Trophoblast cell (in vitro differentiated cells and primary cell): Measurements from ENCODE around the gene JMJD1C.
A peak's percentile ranks its signal among the peaks of the same experiment; 100 is the strongest.

Experiments used
- DNase-seq, 2 donors: peaks; one replicate each; pipeline ENCODE4 v3.0.0-alpha.2; 2016
- H2AFZ ChIP-seq: 2 replicates; pipeline ENCODE4 v1.6.1; 2013; ENCODE audit warnings: low read length, moderate library complexity, mild to moderate bottlenecking; ENCODE audit not compliant: insufficient read depth, poor library complexity
- H2AK5ac ChIP-seq: 2 replicates; pipeline ENCODE4 v1.6.1; 2013; ENCODE audit warnings: mild to moderate bottlenecking, low read length
- H2BK120ac ChIP-seq: 2 replicates; pipeline ENCODE4 v1.6.1; 2013; ENCODE audit warnings: low read length, mild to moderate bottlenecking, moderate library complexity; ENCODE audit not compliant: insufficient read depth, poor library complexity
- H2BK12ac ChIP-seq: 2 replicates; pipeline ENCODE4 v1.6.1; 2013; ENCODE audit warnings: mild to moderate bottlenecking, low read length, moderate library complexity
- H2BK5ac ChIP-seq: 2 replicates; pipeline ENCODE4 v1.6.1; 2013; ENCODE audit warnings: low read length, low read depth, moderate library complexity, mild to moderate bottlenecking; ENCODE audit not compliant: poor library complexity
- H3K14ac ChIP-seq: 2 replicates; pipeline ENCODE4 v1.6.1; 2013; ENCODE audit warnings: mild to moderate bottlenecking, low read length
- H3K18ac ChIP-seq: 2 replicates; pipeline ENCODE4 v1.6.1; 2013; ENCODE audit warnings: mild to moderate bottlenecking, low read length
- H3K23ac ChIP-seq: 2 replicates; pipeline ENCODE4 v1.6.1; 2013; ENCODE audit warnings: low read length
- H3K27ac ChIP-seq: 2 replicates; pipeline ENCODE4 v1.5.1; 2013; ENCODE audit warnings: low read depth, mild to moderate bottlenecking, inconsistent platforms, low read length, moderate library complexity
- H3K27me3 ChIP-seq: 2 replicates; pipeline ENCODE4 v1.6.1; 2013; ENCODE audit warnings: inconsistent platforms, mild to moderate bottlenecking, low read length, moderate library complexity; ENCODE audit not compliant: insufficient read depth
- H3K36me3 ChIP-seq, 2 experiments: 1 replicate in 1 of 2; 2 replicates in 1 of 2; pipeline ENCODE4 v1.6.1; 2013; ENCODE audit warnings: low read length in 2 of 2, mild to moderate bottlenecking in 2 of 2, moderate library complexity in 1 of 2; ENCODE audit not compliant: insufficient read depth in 2 of 2, control insufficient read depth in 1 of 2
- H3K4ac ChIP-seq: 2 replicates; pipeline ENCODE4 v1.6.1; 2013; ENCODE audit warnings: low read depth, mild to moderate bottlenecking, low read length, moderate library complexity
- H3K4me1 ChIP-seq, 2 experiments: 1 replicate in 1 of 2; 2 replicates in 1 of 2; pipeline ENCODE4 v1.6.1; 2013; ENCODE audit warnings: low read length in 2 of 2, mild to moderate bottlenecking in 2 of 2, moderate library complexity in 1 of 2; ENCODE audit not compliant: insufficient read depth in 2 of 2, control insufficient read depth in 1 of 2
- H3K4me2 ChIP-seq: 2 replicates; pipeline ENCODE4 v1.6.1; 2013; ENCODE audit warnings: inconsistent platforms, mild to moderate bottlenecking, low read length, moderate library complexity
- H3K4me3 ChIP-seq: 2 replicates; pipeline ENCODE4 v1.5.1; 2013; ENCODE audit warnings: mild to moderate bottlenecking, low read depth, low read length, inconsistent platforms
- H3K79me1 ChIP-seq: one replicate; pipeline ENCODE4 v1.6.1; 2013; ENCODE audit warnings: low read length
- H3K79me2 ChIP-seq: 2 replicates; pipeline ENCODE4 v1.6.1; 2013; ENCODE audit warnings: low read length, mild to moderate bottlenecking; ENCODE audit not compliant: control insufficient read depth, insufficient read depth, poor library complexity
- H3K9ac ChIP-seq: 2 replicates; pipeline ENCODE4 v1.6.1; 2013; ENCODE audit warnings: mild to moderate bottlenecking, low read length
- H3K9me3 ChIP-seq: 2 replicates; pipeline ENCODE4 v1.6.1; 2013; ENCODE audit warnings: low read depth, mild to moderate bottlenecking, control low read depth, inconsistent platforms, low read length; ENCODE audit not compliant: insufficient read depth
- H4K12ac ChIP-seq: 2 replicates; pipeline ENCODE4 v1.6.1; 2013; ENCODE audit warnings: low read depth, mild to moderate bottlenecking, low read length, moderate library complexity
- H4K8ac ChIP-seq: 2 replicates; pipeline ENCODE4 v1.6.1; 2013; ENCODE audit warnings: low read depth, mild to moderate bottlenecking, low read length, moderate library complexity
- H4K91ac ChIP-seq: one replicate; pipeline ENCODE4 v1.6.1; 2013; ENCODE audit warnings: low read depth, mild to moderate bottlenecking, low read length, moderate library complexity
- WGBS: extraction: QIAGEN DNeasy Blood & Tissue Kit; methylation state at CpG from one replicate; pipeline ENCODE4 v1.1.7; 2013; ENCODE audit warnings: missing lambda C conversion rate; ENCODE audit not compliant: insufficient read length, insufficient coverage; ENCODE audit errors: extremely low coverage; 5-methylcytosine and 5-hydroxymethylcytosine counted together

JMJD1C gene

GRCh38 chr10:63464402-63465292 lies 1.1 kb downstream of the JMJD1C start:
- Histone ChIP-seq H4K12ac (peak overlapping the region; percentile 23), H3K36me3 (no peaks in the 10 kb centered on the region), H3K18ac (peak overlapping the region; percentile 91), H3K79me1 (peaks cover 15% of the 10 kb centered on the region), H3K14ac (peak overlapping the region; percentile 90), H3K4me3 (peak overlapping the region; percentile 99), H3K23ac (no peak overlapping the region), H3K79me2 (peaks cover 12% of the 10 kb centered on the region), H2BK120ac (peak overlapping the region; percentile 41), H2AK5ac (no peak overlapping the region), H2AFZ (no peak overlapping the region), H4K91ac (peak overlapping the region; percentile 72), H3K4me1 (no peaks in the 10 kb centered on the region), H2BK5ac (peak overlapping the region; percentile 82), H3K27ac (peak overlapping the region; percentile 96), H3K9me3 (no peaks in the 10 kb centered on the region), H3K4ac (no peak overlapping the region), H2BK12ac (no peak overlapping the region), H3K4me2 (peak overlapping the region; percentile 72), H3K9ac (peak overlapping the region; percentile 93), H3K27me3 (no peaks in the 10 kb centered on the region), H4K8ac (peak overlapping the region; percentile 30)
- WGBS, result no CpG with 5 or more reads among the region's 35 CpGs
- peak; percentile 1 to 44 for DNase-seq

GRCh38 chr10:63462442-63462841 lies 3.3 kb downstream of the JMJD1C start:
- Histone ChIP-seq H3K23ac (no peak overlapping the region), H3K79me2 (peaks cover 17% of the 10 kb centered on the region), H2BK120ac (no peak overlapping the region), H3K18ac (no peak overlapping the region), H3K27me3 (no peaks in the 10 kb centered on the region), H3K36me3 (no peaks in the 10 kb centered on the region), H4K12ac (no peak overlapping the region), H2BK5ac (no peak overlapping the region), H2BK12ac (no peak overlapping the region), H3K27ac (no peak overlapping the region), H3K4me1 (no peaks in the 10 kb centered on the region), H3K4ac (peak overlapping the region; percentile 79), H3K4me3 (no peak overlapping the region), H2AK5ac (no peak overlapping the region), H4K91ac (no peak overlapping the region), H2AFZ (no peak overlapping the region), H3K9ac (no peak overlapping the region), H3K4me2 (no peak overlapping the region), H4K8ac (no peak overlapping the region), H3K79me1 (peaks cover 15% of the 10 kb centered on the region), H3K14ac (no peak overlapping the region), H3K9me3 (no peaks in the 10 kb centered on the region)
- no CpG with 5 or more reads among the region's 1 CpG for WGBS
- no peak for DNase-seq

- Histone ChIP-seq H2BK5ac (no peak overlapping the region), H3K14ac (no peak overlapping the region), H3K79me2 (peaks cover 10% of the 10 kb centered on the region), H3K4ac (peak overlapping the region; percentile 97), H3K18ac (no peak overlapping the region), H2AK5ac (no peak overlapping the region), H3K9me3 (no peaks in the 10 kb centered on the region), H4K12ac (no peak overlapping the region), H3K4me1 (no peaks in the 10 kb centered on the region), H4K8ac (no peak overlapping the region), H3K9ac (no peak overlapping the region), H3K27ac (no peak overlapping the region), H3K27me3 (no peaks in the 10 kb centered on the region), H3K4me3 (no peak overlapping the region), H2BK12ac (no peak overlapping the region), H2AFZ (no peak overlapping the region), H3K79me1 (no peaks in the 10 kb centered on the region), H2BK120ac (no peak overlapping the region), H4K91ac (no peak overlapping the region), H3K23ac (no peak overlapping the region), H3K4me2 (no peak overlapping the region), H3K36me3 (peaks cover 0 to 4% of the 10 kb centered on the region in 2 experiments)
- no peak for DNase-seq
- WGBS, result no CpG with 5 or more reads among the region's 2 CpGs
Observed at GRCh38 chr10:63458177-63458576, 7.6 kb downstream of the JMJD1C start.

GRCh38 chr10:63457594-63457993 lies 8.2 kb downstream of the JMJD1C start:
- H3K4ac ChIP-seq, result no peak overlapping the region
- peaks cover 0 to 4% of the 10 kb centered on the region in 2 experiments for H3K36me3 ChIP-seq
- H4K12ac ChIP-seq, result no peak overlapping the region
- H3K4me2 ChIP-seq, result no peak overlapping the region
- no peak overlapping the region for H2BK120ac ChIP-seq
- no peak overlapping the region for H2AK5ac ChIP-seq
- no peaks in the 10 kb centered on the region for H3K4me1 ChIP-seq
- no peak overlapping the region for H4K8ac ChIP-seq
- H3K79me1 ChIP-seq, result no peaks in the 10 kb centered on the region
- no peak overlapping the region for H3K9ac ChIP-seq
- no peak overlapping the region for H3K27ac ChIP-seq
- H4K91ac ChIP-seq, result no peak overlapping the region
- WGBS, result no CpG with 5 or more reads among the region's 2 CpGs
- no peak overlapping the region for H3K18ac ChIP-seq
- DNase-seq, result peak in 1 of 2 donors; percentile 49
- no peaks in the 10 kb centered on the region for H3K27me3 ChIP-seq
- no peak overlapping the region for H3K23ac ChIP-seq
- H3K4me3 ChIP-seq, result no peak overlapping the region
- peaks cover 8% of the 10 kb centered on the region for H3K79me2 ChIP-seq
- no peak overlapping the region for H2AFZ ChIP-seq
- H3K9me3 ChIP-seq, result no peaks in the 10 kb centered on the region
- H2BK12ac ChIP-seq, result no peak overlapping the region
- H2BK5ac ChIP-seq, result no peak overlapping the region
- no peak overlapping the region for H3K14ac ChIP-seq
